ENCODE data around the gene MEF2C.

MEF2C gene

DNA sequence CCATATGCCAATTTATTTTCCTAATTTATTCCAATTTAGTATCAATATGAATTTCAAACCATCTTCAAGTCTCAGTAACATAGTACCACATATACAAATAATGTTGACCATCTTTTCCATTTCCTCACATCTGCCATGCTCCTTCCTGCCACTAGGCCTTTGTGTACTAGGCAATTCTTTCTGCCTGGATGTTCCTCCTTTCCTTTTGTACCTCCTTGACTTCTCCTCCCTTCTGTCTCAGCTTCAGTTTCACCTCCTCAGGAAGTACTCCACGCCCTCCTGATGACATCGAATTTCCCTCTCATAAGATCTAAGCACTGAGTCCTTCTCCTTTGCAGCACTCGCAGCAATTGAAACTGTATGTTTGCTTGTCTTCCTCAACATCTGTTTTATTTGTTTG, 53.9 kb downstream of the MEF2C start:
- DNase-seq (ENCODE audit: low spot score), result peak; percentile 55

DNA sequence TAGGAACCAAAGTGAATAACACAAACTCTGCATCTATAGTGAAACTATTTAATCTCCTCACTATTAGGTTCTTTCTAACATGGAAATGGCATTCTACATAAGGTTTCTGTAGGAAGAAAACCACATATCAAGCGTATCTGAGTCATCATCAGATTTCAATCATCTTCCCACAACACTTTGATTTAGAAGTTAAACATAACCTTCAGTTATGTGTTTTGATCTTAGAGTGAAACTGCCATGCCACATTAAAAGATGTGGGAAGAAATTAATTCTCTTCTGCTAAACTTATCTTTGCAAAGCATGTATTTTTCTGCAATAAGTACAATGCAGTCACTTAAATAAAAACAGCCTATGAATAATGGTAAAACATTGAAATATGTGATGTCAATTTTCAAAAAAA, 55.0 kb downstream of the MEF2C start:
- DNase-seq (ENCODE audit: low spot score), result no peak

DNA sequence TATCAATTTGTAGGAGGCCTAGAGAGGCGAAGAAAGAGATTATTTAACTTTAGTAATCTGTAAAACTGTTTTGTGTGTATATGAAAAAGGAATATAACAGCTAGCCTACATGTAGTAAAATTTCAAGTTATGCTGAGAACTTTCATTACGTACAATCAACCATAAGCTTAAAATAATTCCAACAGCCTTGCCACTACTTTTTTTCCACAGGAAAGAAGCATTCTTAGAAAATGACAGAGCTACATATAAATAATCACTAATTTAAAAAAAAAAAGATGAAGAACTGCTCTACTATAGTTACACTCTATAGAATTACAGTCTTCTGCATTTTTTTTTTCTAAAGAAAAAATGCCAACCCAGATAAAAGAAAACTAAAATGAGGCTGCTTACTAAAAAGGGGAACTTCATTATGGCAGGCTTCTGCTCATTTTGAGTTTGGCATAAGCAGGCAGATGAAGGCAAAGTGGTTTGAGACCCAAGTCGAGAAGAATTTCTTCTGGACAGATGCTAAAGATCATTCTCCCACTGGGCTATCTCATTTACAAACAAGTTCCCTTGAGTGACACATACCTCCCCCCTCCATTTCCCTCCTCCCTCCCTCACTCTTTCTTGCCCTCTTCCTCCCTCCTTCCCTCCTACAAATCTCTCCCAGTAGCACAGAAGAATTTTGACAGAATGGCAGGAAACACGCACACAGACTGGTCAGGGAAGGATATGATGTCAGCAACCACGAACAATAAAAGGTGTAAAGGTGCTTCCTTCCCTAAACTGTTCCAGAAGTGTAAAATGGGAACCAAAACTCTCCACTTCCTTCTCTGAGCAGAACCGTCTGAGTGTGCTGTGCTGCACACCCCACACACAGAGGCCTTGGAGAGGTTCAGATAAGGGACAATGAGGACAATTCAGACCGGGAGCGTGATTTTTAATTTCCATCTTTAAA, 56.1 kb downstream of the MEF2C start:
- peak; percentile 78 for DNase-seq (ENCODE audit: low spot score)

DNA sequence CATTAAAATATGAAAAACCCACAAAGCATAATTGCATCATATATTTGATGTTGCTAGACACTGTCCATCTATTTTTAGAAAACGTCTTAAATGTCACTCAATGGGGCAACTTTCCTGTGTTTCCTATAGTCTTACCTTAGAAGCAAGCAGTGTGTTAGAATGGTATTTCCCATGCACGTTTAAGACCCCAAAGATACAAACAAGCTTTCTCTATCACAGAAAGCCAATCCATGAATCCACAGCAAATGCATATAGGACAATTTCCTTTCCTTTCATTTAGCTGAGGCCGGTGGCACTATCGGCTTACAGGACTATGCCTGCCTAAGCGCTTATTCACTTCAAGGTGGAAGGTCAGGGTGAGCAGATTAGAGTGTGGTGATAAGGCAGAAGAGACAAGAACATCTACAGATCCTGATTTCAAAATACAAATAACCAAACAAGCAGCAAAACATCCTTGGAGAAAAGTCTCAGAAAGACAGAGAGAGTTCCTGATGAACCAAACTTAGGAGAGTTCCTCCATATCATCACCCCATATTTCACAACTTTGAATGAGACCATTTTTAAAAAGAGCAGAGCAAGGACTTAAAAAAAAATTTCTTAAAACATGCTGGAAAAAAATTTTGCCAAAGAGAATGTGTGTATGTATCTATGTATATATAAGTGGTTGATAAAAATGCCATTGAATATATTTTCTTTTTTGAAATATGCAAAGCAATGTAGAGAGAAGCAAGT, 57.2 kb downstream of the MEF2C start:
- no peak for DNase-seq (ENCODE audit: low spot score)

DNA sequence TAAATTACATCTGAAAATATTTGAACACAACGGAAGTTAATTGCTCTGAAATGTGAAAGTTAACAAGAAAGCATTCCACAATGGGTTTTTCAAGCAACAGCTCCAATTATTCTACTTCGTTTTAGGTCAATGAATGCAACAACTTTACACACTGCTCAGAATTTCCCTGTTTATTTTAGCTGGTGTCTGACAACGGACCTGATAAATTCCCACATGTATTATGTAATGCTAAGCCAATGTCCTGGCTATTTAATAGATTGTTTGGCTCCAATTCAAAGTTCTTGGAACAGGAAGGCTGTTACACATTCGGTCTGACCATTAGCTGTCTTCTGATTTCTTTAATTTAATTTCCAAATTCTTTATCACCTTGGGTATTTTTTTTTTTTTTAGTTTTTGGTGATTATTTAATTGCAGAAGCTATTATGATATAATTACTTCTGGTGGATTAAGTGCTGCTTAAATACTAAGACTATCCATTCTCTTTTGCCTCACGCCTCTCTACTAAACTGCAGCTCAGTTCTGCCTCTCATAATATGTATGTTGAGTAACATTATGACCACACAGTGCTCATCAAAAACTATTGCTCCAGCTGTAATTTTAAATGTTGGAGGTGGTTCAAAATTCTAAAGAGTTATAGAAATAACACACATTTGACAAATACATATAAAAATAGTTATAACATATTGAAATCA, 57.9 kb downstream of the MEF2C start:
- DNase-seq (ENCODE audit: low spot score), result no peak

DNA sequence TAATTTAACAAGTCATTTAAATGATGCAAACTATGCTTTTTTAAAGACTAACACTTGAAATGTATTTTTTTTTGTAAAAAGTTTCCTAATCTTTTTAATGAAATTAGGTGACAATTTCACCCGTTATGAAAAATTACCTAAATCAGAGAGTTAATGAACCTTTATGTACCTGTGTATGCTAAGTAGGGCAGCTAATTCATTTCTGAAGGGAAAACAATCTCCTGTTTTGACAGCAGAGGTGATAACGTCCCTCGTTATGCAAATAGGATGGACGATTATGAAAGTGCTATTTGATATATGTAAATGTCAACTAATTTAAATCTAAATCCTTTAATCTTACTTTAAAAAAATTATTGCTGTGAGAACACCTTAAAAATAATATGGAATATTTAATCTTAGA, 58.8 kb downstream of the MEF2C start:
- no peak for DNase-seq (ENCODE audit: low spot score)

DNA sequence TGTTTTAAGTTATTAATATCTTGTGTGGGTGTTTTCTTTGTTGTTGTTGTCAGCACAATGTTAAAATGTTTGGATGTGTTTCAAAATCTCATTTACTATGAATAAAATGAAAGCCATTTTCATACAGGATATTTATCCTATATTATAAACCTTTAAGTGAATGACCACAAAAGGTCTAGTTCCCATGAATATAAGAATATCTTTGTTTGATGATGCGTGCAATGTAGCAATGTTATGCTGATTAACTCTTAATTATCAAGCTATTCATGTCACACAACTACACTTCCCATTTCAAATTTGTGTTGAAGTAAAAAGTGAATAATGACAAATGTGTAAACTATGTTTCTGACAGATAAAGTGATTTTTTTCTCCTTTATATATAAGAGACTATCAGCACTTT, 59.8 kb downstream of the MEF2C start:
- DNase-seq (ENCODE audit: low spot score), result no peak

DNA sequence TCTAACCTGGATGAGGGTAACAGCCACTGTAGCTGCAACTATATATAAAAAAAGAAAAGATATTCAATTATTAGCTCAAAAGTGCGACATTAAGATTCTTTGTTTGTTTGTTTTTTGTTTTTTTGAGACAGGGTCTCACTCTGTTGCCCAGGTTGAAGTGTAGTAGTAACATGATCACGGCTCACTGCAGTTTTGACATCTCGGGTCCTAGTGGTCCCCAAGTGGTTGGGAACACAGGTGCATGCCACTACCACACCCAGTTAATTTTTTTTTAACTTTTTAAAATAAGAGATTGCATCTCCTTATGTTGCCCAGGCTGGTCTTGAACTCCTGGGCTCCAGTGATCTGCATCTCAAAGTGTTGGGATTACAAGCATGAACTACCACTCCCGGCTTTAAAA, 61.8 kb downstream of the MEF2C start:
- DNase-seq (ENCODE audit: low spot score), result no peak

DNA sequence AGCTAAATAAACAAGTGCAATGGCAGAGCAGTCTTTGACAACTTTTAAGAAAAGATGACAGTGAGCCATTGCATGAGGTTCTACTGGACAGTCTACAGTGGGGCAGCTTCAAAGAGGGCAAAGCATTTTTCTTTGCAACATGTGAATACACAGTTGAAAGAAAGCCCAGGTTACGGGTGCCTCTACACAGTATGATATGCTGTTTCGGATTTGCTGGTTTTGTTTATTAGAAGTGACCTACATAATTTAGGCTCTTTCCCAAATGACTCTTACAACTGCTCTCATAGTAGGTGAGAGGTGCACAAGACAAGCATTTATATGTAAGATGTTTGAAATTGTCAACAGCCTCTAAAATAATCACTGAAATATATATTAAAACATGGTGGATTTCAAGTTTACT, 62.4 kb downstream of the MEF2C start:
- DNase-seq (ENCODE audit: low spot score), result no peak

DNA sequence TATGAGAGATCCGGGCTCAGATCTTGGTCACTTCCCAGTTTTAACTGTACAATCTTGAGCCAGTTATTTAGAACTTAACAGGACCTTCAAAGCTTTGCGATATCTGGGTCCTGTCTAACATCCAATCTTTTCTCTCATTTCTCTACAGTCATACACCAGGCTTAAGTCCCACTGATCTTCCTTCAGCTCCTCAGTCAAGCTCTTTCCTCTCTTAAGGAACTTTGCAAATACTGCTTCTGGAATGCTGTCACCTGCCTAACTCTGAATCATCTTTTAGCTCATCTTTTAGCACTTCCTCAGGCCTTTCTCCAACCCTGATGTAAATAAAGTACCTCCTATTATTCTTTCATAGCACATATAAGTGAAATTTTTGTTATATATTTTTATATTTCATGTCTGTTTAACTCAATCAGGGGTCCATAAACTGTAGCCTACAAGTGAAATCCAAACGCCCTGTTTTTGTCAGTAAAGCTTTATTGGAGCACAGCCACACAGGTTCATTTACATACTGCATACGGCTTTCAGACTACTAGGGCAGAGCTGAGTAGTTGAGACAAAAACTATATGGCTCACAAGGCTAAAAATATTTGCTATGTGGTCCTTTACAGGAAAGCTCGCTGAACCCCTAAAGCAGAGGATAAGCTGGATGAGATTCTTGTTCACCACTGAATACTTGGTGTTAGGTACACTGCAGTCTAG, 63.5 kb downstream of the MEF2C start:
- no peak for DNase-seq (ENCODE audit: low spot score)

DNA sequence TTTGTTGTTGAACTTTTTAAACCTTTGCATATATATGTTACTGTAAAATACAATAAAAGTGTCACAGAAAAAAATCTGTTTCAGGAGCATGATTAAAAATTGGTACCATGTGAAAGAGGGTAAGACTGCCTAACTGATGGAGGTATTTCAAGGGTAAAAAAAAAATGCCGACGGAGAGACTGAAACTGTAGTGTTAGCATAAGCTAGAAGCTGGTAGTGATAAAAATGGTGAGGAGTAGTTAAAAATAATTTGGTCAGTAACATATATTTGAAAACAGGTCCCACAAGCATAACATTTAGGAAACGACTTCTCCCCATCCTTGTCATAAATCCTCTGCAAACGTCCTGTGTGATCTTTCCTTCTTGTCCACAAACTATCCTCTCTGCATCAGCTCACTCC, 64.7 kb downstream of the MEF2C start:
- no peak for DNase-seq (ENCODE audit: low spot score)

DNA sequence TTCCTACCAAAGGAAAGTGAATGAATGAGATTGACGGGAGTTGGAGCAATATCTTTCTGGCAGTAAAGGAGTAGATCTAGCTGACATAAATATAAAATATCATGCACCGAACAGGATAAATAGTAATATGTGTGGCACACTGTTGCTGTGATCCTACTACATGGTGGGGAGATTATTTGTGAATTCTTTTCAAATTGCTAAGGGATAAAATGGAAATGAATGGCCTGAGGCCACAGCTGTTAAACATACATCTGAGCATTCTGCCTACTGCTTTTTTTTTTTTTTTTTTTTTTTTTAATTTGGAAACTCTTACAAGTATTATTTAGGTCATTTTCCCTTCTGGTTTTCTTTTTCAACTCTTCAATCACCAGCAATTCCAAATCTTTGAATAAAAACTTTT, 66.8 kb downstream of the MEF2C start:
- DNase-seq (ENCODE audit: low spot score), result no peak

DNA sequence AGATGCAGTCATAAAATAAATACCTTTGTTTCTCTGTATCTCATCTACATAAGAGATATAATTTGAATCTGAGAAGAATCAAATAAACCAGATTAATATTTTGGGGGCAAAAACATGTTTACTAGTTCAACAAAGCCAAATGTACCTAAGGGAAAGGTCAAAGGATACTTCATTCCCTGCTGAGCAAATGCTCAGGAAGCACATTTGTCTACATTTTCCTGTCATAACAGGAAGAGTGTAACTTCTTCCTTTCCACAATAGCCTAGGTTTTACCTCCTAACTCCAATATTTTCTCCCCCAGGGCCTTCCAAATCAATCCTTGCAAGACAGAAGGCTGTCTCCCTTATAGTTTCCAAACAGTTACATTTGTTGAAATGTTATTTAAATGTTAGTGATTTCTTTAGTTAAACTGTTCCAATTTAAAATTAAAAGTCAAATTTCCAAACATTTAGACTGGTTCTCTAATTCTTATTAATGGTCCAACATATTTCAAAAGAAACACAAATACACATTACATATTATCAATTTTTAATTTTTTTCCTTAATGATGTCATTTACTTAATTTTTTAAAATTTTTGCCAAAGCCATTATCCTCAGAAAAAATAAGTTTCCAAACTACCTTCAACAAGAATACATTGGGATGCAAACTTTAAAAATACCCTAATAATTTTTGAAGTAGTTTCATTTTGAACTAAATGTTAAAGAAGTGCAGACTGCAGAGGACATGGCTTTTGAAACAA, 67.8 kb downstream of the MEF2C start:
- no peak for DNase-seq (ENCODE audit: low spot score)

DNA sequence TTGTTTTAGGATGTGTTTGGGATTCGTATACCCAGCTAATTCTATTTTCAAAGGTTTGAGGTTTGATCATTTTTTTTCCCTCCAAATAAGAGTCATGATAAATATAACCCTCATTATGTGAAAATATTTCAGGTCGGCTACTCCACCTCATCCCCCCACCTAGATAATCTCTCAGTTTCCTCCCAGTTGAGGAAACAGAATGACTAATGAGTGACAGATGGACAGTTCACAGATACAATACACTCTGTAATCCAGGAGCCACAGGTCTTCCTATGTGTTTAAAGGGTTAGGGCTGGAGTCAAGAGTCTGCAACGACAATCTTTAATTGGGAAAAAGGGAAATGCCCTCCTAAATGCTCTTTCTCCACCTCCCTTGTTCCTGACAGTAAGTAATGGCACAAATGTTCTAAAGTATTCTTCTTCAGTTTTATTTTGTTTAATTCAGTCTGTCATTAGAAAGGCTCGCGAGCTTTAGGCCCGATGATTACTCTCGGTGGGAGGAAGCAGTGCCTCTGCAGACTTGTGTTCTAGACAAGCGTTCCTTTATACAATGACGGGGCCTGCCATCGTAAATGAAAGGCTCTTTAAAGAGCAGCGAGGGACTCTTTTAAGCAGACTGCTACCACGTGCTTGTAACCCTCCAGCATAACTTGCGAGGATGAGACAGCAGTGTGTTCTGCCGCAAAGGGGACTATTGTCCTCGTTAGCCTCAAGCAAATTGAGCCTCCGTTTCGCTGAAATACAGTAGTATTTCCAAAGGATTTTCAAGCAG, 69.0 kb downstream of the MEF2C start:
- peak; percentile 54 for DNase-seq (ENCODE audit: low spot score)

DNA sequence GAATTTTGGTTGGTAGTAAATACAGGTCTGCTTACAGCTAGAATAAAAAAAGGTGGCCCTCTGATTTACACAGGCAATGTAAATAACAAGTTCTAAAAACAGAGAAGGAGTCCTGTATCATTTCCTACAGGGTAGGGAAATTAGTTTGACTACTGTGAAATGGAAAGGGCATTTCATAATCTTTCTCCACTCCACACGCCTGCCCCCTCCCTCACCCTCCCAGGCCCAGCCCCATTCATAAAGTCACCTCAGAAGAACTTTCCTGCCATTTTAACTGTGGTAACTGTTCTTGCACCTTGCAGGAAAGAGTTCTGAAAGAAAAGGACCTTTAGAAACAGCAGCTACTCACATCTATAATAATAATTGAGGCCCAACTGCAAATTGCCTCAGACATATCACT, 69.7 kb downstream of the MEF2C start:
- DNase-seq (ENCODE audit: low spot score), result no peak

DNA sequence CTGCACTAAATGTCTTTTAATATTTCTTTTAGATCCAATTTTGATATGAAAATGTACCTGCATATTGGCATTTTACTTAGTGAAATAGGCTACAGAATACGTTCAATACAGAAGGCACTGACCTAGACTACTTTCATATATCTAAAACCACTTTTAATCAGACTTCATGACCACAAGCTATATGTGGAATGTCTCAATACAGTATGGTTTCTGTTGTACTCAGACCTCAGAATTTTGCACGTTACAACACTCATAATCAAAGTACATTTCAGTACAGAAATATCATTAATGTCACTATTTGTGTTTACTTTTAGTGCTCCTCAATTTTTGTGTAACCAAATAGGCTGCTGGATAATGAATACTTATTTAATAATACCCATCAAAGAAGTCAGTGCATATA, 74.8 kb downstream of the MEF2C start:
- no peak for DNase-seq (ENCODE audit: low spot score)

DNA sequence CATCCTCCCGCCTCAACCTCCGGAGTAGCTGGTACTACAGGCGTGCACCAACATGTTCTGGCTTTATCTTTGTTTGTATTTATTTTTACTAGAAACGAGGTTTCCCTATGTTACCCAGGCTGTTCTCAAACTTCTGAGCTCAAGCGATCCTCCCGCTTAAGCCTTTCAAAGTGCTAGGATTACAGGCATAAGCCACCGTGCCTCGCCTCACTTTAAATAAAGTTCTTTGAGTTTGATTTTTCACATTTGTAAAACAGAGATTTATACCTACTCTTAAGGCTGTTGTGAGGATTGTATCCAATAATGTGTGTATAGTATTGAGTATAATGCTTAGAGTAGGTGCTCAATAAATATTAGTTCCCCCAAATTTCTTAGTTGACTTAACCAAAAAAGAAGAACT, 75.7 kb downstream of the MEF2C start:
- no peak for DNase-seq (ENCODE audit: low spot score)

DNA sequence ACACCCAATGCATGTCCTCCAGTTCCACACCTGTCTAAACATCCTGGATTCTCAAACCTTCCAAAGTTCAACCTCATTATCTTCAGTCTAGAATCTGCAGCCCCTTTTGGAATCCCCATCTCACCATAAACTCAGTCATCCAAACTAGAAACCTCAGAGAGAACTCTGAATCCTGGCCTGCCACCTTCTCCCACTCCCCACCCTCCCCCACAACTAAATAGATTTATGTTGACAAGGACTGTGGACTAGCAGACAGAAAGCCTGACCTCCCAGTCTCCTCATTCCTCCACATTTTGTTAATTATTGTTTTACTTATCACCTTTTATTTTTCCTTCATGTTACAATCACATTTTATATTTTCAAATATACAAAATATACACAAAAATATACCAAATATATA, 76.6 kb downstream of the MEF2C start:
- no peak for DNase-seq (ENCODE audit: low spot score)

DNA sequence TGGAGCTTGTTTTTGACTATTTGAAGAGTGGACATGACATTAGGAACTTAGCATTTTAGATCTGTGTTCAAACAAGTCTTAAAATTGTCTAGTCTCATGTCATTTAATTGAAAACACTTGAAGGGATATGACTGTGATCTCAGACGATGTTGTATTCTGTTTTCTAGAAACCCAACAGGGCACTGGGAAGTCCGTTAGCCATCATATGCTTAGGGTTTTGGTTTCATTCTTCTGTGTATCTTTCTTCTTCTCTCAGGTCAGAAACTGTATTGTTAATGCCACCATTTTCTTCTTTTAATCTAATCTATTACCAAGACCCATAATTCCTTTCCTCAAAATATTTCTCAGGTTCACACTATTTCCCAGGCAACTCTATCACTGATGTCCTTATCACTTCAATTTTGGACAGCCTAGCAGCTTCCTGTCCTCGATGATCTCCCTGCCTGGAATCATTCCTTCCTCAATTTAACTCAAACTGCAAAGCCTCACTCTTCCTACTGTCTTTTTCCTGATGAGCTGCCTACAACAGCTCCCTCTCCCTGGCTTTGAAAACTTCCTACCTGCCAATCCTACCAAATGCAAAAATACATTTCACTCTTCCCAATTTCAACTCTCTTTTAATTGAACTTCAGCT, 77.7 kb downstream of the MEF2C start:
- no peak for DNase-seq (ENCODE audit: low spot score)

DNA sequence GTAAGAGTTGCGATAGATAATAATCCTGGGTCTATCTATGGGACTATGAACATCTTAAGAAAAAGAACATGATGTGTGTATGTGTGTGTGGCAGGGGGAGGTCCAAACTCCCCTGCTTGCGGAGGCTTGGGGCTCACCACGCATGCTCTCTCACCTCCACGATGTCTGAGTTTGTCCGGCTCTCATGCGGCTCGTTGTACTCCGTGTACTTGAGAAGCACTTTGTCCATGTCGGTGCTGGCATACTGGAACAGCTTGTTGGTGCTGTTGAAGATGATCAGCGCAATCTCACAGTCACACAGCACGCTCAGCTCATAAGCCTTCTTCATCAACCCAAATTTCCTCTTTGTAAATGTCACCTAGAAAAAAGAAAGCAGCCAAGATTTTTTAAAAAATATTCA, 78.5 kb downstream of the MEF2C start:
- no peak for DNase-seq (ENCODE audit: low spot score)

All from globus pallidus (tissue), 1 donor.